NCI-H69 (cell line): ENCODE measurements around the gene USHBP1.
A peak's percentile ranks its signal among the peaks of the same experiment; 100 is the strongest.

Experiments used
- DNase-seq: peaks from one replicate; lab custom pipeline; 2025; lab: John Stamatoyannopoulos, UW

The USHBP1 gene

DNA sequence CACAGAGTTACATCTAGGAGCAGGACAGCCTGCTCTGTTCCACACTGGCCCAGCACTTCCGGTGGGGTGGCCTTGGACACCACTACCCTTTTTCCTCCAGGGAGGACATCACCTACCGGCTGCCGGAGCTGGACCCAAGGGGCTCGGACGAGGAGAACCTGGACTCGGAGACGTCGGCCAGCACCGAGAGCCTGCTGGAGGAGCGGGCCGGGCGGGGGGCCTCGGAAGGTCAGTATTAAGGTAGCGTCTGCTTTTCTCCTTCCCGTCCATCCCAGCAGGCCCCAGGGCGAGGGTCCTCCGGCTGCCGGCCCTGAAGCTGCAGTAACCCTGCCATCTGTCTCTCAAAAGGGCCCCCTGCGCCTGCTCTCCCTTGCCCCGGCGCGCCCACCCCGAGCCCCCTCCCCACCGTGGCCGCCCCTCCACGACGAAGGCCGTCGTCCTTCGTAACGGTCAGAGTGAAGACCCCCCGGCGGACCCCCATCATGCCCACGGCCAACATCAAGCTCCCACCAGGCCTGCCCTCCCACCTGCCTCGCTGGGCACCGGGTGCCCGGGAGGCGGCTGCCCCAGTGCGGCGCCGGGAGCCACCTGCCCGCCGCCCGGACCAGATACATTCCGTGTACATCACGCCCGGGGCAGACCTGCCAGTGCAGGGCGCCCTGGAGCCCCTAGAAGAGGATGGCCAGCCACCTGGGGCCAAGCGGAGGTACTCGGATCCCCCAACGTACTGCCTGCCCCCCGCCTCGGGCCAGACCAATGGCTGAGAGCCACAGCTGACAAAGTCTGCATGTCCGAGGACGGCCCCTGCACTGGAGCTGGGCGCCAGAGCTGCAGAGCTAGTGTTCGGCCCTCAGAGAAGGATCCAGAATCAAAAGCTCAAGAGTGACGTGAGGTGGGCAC, 52.7 kb downstream of the USHBP1 start:
- DNase-seq, result no peak

DNA sequence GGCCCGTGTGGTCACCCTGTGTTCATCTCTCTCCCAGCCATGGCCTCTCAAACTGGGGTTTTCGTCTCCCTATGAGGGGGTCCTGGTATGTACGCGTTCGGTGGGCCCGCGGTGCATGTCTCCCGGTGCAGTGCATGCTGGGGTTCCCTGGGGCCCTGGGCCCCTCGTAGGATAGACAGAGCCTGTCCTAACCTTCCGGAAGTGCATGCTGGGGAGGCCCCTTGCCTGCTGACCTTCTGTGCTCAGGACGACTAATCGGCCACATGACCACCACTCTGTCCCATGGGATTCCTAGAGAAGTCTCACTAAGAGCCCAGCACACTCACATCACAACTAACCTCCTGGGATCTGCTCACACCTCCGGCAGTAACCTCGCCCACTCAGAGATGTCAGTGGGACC, 54.2 kb downstream of the USHBP1 start:
- DNase-seq, result no peak

DNA sequence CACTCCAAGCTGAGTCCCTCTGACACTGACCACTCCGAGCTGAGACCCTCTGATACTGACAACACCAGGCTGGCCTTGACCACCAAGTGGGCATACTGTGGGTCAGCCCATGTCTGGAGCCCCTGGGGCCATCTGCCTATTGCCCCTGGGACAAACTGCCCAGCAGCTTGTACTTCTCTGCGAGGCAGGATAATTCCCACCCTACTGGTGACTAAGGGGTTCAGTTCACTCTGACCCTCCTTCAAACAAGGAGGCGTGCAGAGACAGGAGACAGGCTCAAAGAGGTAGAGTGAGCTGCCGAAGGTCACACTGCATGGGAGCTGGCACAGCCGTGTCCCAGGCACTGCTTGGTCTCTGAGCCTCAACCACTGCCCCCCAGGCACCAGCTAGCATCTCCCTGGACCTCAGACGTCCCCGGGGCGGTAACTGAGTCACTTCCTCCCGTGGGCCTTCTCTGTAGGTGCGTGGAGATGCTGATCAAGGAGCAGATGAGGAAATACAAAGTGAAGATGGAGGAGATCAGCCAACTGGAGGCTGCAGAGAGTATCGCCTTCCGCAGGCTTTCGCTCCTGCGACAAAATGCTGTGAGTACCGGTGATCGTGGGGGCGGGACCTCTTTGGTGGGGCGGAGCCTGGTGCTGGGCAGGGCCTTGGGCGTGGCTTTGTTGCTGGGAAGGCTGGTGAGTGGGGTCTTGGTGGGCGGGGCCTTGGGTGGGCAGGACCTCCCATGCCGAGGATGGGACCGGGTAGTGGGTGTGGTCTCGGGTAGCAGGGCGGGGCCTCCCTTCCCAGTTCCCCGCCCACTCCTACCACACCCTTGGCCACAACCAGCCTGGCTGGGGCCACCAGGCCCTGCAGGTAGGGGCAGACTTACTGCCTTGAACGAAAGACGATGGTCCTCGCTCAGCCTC, 55.2 kb downstream of the USHBP1 start:
- peak; percentile 30 for DNase-seq

DNA sequence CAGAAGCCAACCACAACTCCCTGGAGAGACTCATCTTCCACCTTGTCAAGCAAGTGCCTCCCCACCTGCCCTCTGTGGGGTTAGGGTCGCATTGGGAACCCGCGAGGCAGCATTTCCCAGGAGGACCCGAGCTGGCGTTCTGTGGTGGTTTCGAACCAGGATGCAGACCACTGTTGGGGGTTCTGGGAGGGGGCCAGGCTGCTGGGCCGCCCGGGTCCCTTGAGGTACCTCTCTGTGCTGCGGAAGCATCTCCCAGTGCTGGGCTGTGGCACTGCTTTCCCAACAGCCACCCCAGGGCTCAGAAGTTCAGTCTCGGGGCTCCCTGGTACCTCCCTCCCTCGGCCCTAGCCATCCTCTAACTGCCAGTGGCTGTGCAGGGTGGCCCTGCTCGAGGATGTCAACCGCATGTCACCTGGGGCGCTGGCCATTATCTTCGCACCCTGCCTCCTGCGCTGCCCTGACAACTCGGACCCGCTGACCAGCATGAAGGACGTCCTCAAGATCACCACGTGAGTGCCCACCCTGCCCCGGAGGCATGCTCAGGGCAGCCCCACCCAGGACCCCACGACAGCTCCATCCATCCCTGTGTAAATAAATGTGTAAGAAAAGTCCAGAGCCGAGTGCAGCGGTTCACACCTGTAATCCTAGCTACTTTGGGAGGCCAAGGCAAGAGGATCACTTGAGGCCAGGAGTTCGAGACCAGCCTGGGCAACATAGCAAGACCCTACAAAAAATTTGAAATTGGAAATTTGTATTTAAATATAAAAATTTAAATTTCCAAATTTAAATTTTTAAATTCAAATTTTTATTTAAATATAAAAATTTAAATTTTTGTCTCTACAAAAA, 57.6 kb downstream of the USHBP1 start:
- DNase-seq, result no peak

DNA sequence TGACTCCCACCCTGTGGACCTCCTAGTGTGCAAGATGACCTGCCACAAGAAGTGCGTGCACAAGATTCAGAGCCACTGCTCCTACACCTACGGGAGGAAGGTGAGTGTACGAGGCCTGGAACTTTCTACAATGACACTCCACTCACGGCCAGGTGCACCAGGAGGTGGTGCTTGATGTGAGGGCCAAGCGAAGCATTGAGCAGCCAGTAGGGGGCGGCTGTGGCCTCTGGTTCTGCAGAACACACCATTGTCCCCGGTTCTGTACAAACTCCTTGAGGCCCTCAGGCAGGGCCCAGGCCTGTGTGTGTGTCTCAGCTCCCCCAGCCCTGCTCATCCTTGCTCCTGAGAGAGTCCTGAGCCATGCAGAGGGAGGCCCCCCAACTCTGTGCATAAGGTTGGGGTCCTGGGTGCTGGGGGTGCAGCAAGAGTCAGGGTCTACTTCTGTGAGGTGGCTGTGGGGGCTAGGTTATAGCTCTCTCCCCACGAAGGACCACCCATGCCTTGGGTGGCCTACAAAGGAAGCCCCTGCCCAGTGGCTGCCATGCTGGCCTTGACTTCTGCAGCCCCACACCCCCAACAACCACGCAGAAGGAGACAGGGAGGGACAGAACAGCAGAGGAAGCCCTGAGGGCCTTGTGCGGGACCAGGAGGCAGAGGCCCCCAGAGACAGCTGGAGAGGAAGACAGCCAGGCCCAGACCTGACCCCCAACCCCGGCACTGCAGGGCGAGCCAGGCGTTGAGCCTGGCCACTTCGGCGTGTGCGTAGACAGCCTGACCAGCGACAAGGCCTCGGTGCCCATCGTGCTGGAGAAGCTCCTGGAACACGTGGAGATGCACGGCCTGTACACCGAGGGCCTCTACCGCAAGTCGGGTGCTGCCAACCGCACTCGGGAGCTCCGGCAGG, 59.1 kb downstream of the USHBP1 start:
- DNase-seq, result peak; percentile 55

DNA sequence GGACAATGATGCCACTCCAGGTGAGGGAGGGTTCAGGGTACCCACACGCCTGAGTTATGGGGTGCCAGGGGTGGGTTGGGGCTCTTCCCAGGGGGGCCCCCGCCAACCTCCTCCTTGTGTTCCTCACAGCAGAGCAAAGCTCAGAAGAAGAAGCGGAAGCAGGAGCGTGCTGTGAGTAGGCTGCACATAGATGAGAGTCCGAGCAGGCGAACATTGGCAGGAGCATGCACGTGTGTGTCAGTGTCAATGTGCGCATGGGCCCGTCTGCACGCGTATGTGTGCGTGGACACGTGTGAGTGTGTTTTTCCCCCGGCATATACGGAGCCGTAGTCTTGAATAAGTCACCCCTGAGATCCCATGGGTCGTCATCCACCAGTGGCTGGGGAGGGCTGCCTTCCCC, 61.8 kb downstream of the USHBP1 start:
- DNase-seq, result no peak

DNA sequence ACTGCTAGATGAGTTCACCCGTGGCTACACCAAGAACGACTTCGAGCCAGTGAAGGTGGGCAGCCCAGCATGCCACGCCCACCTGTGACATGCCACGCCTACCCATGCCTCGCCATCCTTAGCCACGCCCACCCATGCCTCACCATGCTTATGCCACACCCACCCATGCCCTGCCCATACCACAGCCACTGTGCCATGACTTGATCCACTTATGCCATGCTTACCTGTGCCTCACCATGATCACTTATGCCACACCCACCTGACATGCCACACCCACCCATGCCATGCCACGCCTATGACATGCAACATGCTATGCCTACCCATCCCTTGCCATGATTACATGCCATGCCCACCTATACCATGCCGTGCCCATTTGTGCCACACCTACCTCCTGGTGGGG, 62.3 kb downstream of the USHBP1 start:
- DNase-seq, result no peak

DNA sequence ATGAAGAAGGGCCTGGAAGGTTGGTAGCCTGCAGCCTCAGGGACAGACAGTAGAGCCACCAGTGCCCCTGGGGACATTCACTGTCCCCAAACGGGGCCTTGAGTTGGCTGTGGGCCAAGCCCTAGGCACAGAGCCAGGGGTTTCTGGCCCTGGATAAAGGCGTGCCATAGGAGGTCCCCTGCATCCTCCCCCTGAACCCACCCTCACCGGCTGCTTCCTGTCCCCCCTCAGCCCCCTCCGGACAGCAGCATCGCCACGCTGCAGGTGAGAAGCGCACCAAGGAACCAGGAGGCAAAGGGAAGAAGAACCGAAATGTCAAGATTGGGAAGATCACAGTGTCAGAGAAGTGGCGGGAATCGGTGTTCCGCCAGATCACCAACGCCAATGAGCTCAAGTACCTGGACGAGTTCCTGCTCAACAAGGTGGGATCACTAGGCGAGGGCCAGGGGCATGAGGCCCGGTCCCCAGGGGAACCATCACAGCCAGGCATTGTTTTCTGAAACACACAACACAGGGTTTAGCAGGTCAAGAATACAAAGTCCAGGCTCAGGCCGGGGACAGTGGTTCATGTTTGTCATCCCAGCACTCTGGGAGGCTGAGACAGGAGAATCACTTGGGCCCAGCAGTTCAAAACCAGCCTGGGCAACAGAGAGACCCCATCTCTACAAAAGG, 64.0 kb downstream of the USHBP1 start:
- DNase-seq, result peak; percentile 29
